Neural progenitor cell (in vitro differentiated cells): ENCODE measurements around the gene ISOC1. TPM values are rescaled to one million over a fixed set of nuclear protein-coding genes. Genes with fewer than 3 reads are reported as not detected.

Source experiments
- DNase-seq: peaks from one replicate; pipeline ENCODE4 v3.0.0-alpha.2; 2016; ENCODE audit warnings: low spot score
- H2AFZ ChIP-seq: fragments of 200-600 bp; sonication (generic); replicated peaks from 2 replicates; pipeline ENCODE4 v1.6.1; 2016; ENCODE audit warnings: antibody characterized with exemption
- H3F3A ChIP-seq: fragments of 200-600 bp; sonication (generic); 2 replicates; pipeline ENCODE4 v1.6.1; 2016; ENCODE audit warnings: antibody characterized with exemption, low read depth
- H3K27ac ChIP-seq: fragments of 200-600 bp; sonication (generic); 2 replicates; pipeline ENCODE4 v1.5.1; 2016; ENCODE audit warnings: mild to moderate bottlenecking
- H3K27me3 ChIP-seq: fragments of 200-600 bp; sonication (generic); 2 replicates; pipeline ENCODE4 v1.6.1; 2016; ENCODE audit warnings: mild to moderate bottlenecking, moderate library complexity
- H3K36me3 ChIP-seq: fragments of 200-600 bp; sonication (generic); 2 replicates; pipeline ENCODE4 v1.5.1; 2016
- H3K4me1 ChIP-seq: fragments of 200-600 bp; sonication (generic); 2 replicates; pipeline ENCODE4 v1.6.1; 2016; ENCODE audit warnings: mixed run types
- H3K4me2 ChIP-seq: fragments of 200-600 bp; sonication (generic); 2 replicates; pipeline ENCODE4 v1.6.1; 2016
- H3K4me3 ChIP-seq: fragments of 200-600 bp; sonication (generic); 2 replicates; pipeline ENCODE4 v1.5.1; 2016
- H3K79me2 ChIP-seq: fragments of 200-600 bp; sonication (generic); 2 replicates; pipeline ENCODE4 v1.6.1; 2016; ENCODE audit warnings: low read depth
- H3K9ac ChIP-seq: fragments of 200-600 bp; sonication (generic); 2 replicates; pipeline ENCODE4 v1.6.1; 2016
- H3K9me3 ChIP-seq: fragments of 200-600 bp; sonication (generic); 2 replicates; pipeline ENCODE4 v1.5.1; 2016; ENCODE audit warnings: low read depth
- H4K20me1 ChIP-seq: fragments of 200-600 bp; sonication (generic); 2 replicates; pipeline ENCODE4 v1.6.1; 2016; ENCODE audit warnings: low read depth
- H3K27ac Mint-ChIP-seq: 3 replicates; pipeline ENCODE4 v1.8.0; 2021; ENCODE audit warnings: mixed read lengths
- H3K27me3 Mint-ChIP-seq: 2 replicates; pipeline ENCODE4 v1.8.0; 2022; ENCODE audit warnings: low read depth, mild to moderate bottlenecking, inconsistent platforms, moderate library complexity, mixed read lengths; ENCODE audit not compliant: insufficient read depth
- H3K36me3 Mint-ChIP-seq: 3 replicates; pipeline ENCODE4 v1.8.0; 2021; ENCODE audit warnings: mixed read lengths
- H3K4me1 Mint-ChIP-seq: 3 replicates; pipeline ENCODE4 v1.8.0; 2021; ENCODE audit warnings: mixed read lengths
- H3K4me3 Mint-ChIP-seq: 3 replicates; pipeline ENCODE4 v1.8.0; 2021; ENCODE audit warnings: mild to moderate bottlenecking, moderate library complexity, mixed read lengths
- H3K9me3 Mint-ChIP-seq: 3 replicates; pipeline ENCODE4 v1.8.0; 2020; ENCODE audit warnings: mixed read lengths
- CTCF ChIP-seq: fragments of 200-600 bp; sonication (generic); IDR thresholded peaks from 2 replicates; pipeline ENCODE4 v1.5.1; 2017; ENCODE audit warnings: antibody characterized with exemption, mild to moderate bottlenecking
- EZH2 ChIP-seq: fragments of 200-600 bp; sonication (generic); IDR thresholded peaks from 2 replicates; pipeline ENCODE4 v1.6.1; 2017; ENCODE audit warnings: antibody characterized with exemption, mild to moderate bottlenecking, moderate library complexity
- EZH2phosphoT487 ChIP-seq: fragments of 200-600 bp; sonication (generic); IDR thresholded peaks from 2 replicates; pipeline ENCODE4 v1.6.1; 2017; ENCODE audit warnings: antibody characterized with exemption
- microRNA-seq: library from miRNA; unstranded; fragments of <30 nt; microRNA quantifications from one replicate; pipeline ENCODE4, GENCODE V29; 2016
- small RNA-seq: library from RNA; depleted of rRNA; stranded (forward); fragments of <200 nt; gene quantifications from one replicate; pipeline ENCODE3, GENCODE V24; 2015
- total RNA-seq: library from RNA; depleted of rRNA; stranded (reverse); fragments of >200 nt; gene quantifications from 2 replicates; pipeline ENCODE4 v1.2.3, GENCODE V29; 2015; ENCODE audit warnings: low replicate concordance

Gene ISOC1
- total RNA-seq, 1 donor from 2014 or later, result 35.7 TPM

DNA sequence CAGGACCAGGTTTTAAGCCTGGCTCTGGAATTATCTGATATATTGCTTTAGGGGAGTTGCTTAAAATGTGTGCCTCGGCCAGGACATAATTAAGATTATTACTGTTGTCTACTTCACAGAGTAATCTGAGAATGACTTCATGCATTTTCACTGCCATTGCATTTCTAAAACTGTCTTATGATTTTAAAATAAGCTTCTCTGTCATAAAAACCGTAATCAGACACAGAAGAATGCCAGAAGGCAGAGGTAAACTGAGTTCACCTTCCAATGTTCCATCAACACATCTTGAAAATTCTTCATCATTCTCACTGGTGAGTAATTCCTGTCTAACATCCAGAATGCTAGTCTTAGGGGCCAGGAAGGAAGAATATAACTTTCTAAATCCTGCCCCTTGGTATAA, 47.1 kb downstream of the ISOC1 start:
- H3K9ac ChIP-seq, result no peak overlapping the region
- H3K9me3 ChIP-seq, result no peaks in the 10 kb centered on the region
- Mint-ChIP-seq H3K27ac (no peak overlapping the region), H3K4me3 (no peak overlapping the region), H3K36me3 (no peaks in the 10 kb centered on the region), H3K9me3 (no peaks in the 10 kb centered on the region), H3K4me1 (no peaks in the 10 kb centered on the region), H3K27me3 (no peaks in the 10 kb centered on the region)
- H3K4me1 ChIP-seq, result no peaks in the 10 kb centered on the region
- H3K36me3 ChIP-seq, result no peaks in the 10 kb centered on the region
- no peak overlapping the region for H3K4me3 ChIP-seq
- H3K27ac ChIP-seq, result no peak overlapping the region
- H3K27me3 ChIP-seq, result no peaks in the 10 kb centered on the region
- H4K20me1 ChIP-seq, result no peaks in the 10 kb centered on the region
- H3F3A ChIP-seq, result no peaks in the 10 kb centered on the region
- no peak overlapping the region for H3K4me2 ChIP-seq
- no peak for DNase-seq
- no peak overlapping the region for H2AFZ ChIP-seq
- TF ChIP-seq EZH2phosphoT487 (no peak), EZH2 (no peak), CTCF (no peak)
- H3K79me2 ChIP-seq, result no peaks in the 10 kb centered on the region

- Mint-ChIP-seq H3K36me3 (no peaks in the 10 kb centered on the region), H3K27me3 (no peaks in the 10 kb centered on the region), H3K4me3 (no peak overlapping the region), H3K27ac (no peak overlapping the region), H3K4me1 (peaks cover 2% of the 10 kb centered on the region), H3K9me3 (peaks cover 12% of the 10 kb centered on the region)
- no peak for DNase-seq
- no peak overlapping the region for H3K27ac ChIP-seq
- H3K36me3 ChIP-seq, result no peaks in the 10 kb centered on the region
- H3K9ac ChIP-seq, result no peak overlapping the region
- TF ChIP-seq CTCF, result no peak
- no peak for TF ChIP-seq EZH2phosphoT487
- TF ChIP-seq EZH2, result no peak
- no peak overlapping the region for H3K4me2 ChIP-seq
- no peaks in the 10 kb centered on the region for H3K27me3 ChIP-seq
- no peaks in the 10 kb centered on the region for H4K20me1 ChIP-seq
- no peaks in the 10 kb centered on the region for H3K79me2 ChIP-seq
- H3K4me1 ChIP-seq, result no peaks in the 10 kb centered on the region
- H3K9me3 ChIP-seq, result no peaks in the 10 kb centered on the region
- no peak overlapping the region for H2AFZ ChIP-seq
- no peaks in the 10 kb centered on the region for H3F3A ChIP-seq
- no peak overlapping the region for H3K4me3 ChIP-seq
Measured at GRCh38 chr5:129155876-129156275, 61.3 kb downstream of the ISOC1 start.

DNA sequence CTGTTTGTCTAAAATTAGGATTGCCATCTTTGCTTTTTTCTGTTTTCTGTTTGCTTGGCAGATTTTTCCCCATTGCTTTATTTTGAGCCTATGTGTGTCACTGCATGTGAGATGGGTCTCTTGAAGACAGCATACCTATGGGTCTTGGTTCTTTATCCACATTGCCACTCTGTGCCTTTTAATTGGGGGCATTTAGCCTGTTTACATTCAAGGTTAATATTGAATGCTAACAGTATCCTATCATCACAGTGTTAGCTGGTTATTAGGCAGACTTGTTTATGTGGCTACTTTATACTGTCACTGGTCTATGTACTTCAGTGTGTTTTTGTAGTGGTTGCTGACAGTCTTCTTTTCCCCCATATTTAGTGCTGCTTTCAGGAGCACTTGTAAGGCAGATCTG, 67.3 kb downstream of the ISOC1 start:
- no peaks in the 10 kb centered on the region for H3K27me3 ChIP-seq
- no peaks in the 10 kb centered on the region for H3K4me1 ChIP-seq
- Mint-ChIP-seq H3K9me3 (peaks cover 6% of the 10 kb centered on the region), H3K27ac (no peak overlapping the region), H3K4me3 (no peak overlapping the region), H3K27me3 (peaks cover 5% of the 10 kb centered on the region), H3K36me3 (no peaks in the 10 kb centered on the region), H3K4me1 (no peaks in the 10 kb centered on the region)
- H3K36me3 ChIP-seq, result no peaks in the 10 kb centered on the region
- no peak overlapping the region for H3K9ac ChIP-seq
- no peak overlapping the region for H3K27ac ChIP-seq
- H4K20me1 ChIP-seq, result no peaks in the 10 kb centered on the region
- no peaks in the 10 kb centered on the region for H3K9me3 ChIP-seq
- no peak for TF ChIP-seq EZH2phosphoT487
- TF ChIP-seq CTCF, result no peak
- TF ChIP-seq EZH2, result no peak
- H3K4me3 ChIP-seq, result no peak overlapping the region
- no peaks in the 10 kb centered on the region for H3F3A ChIP-seq
- no peak overlapping the region for H2AFZ ChIP-seq
- no peak overlapping the region for H3K4me2 ChIP-seq
- no peak for DNase-seq
- no peaks in the 10 kb centered on the region for H3K79me2 ChIP-seq

Small RNA genes within 50 kb of the gene (microRNA-seq; reads per million reads assigned to microRNA genes)
- gene MIR4633, result not detected

Small RNA genes within 50 kb of the gene (small RNA-seq; reads per million reads assigned to genes)
- gene MIR4633, result not detected

Other genes with a start within 250 kb of the ISOC1 start
- 1.9 and 7.4 TPM in 2 replicates for gene SLC27A6, start 129.3 kb upstream of the ISOC1 start, total RNA-seq